NCI-H524 treated with DMSO at 0.1 percent for 48 hours (cell line): ENCODE data around the gene SYDE1.

Source experiments
- DNase-seq: peaks from one replicate; lab custom pipeline; 2025; lab: John Stamatoyannopoulos, UW

Gene SYDE1

DNA sequence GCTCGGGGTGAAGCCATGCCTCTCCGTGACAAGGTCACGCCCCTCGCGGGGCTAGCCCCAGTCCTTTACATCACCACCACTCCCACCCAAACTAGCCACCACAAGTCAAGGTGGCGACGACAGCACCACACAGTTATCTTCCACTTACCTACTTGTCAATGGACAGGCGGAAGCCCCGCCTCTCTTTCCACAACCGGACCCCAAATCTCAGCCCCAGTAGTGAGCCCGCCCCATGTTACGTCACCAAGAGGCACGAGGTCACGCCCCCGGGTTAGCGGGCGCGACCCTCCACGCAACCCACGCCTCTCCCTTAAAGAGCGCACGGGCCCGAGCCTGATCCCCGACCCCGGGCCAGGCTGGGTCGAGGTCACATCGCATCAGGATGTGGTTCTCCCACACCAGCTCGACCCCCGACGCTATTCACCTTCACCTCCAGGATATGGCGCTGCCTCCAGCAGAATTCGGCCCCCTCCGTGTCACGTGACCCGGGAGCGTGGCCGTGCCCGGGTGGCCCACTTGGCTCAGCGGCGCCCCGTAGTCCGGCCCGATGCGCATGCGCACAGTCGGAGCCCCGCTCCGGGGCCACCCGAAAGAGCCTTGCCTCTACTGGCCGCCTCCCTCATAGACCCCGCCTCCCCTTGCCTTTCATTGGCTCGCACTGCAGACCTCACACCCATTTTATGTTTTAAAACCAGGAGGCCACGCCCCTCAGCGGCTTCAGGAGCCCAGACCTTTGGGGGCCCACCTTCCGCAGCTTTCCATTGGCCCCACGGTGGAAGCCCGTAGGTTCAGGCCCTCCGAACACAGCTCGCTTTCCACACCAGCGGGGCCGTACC is 18.2 kb downstream of the SYDE1 start:
- DNase-seq: peak; percentile 94

GRCh38 chr19:15126131-15126910 is 19.1 kb downstream of the SYDE1 start:
- no peak for DNase-seq

- no peak for DNase-seq
These were observed 21.1 kb downstream of the SYDE1 start for GRCh38 chr19:15128162-15128770.

GRCh38 chr19:15129856-15130585 is 22.8 kb downstream of the SYDE1 start:
- no peak for DNase-seq

- no peak for DNase-seq
These were observed 29.2 kb downstream of the SYDE1 start for GRCh38 chr19:15136234-15136954.

DNA sequence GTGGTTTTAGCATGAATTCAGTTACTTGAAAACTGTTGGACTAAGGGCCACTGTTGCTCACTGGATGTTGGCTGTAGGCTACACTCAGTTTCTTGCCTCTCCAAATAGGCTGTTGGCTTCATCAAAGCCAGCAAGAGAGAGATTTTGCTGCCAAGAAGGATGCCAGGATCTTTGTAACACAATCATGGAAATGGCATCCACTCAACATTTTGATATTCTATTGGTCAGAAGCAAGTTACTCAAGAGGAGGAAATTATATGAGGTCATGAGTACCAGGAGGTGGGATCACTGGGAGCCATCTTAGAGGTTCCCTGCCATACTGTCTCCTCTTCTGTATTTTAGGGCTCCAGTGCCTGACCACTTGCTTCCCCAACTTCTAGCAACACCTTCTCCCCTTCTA is 30.6 kb downstream of the SYDE1 start:
- no peak for DNase-seq

- no peak for DNase-seq
These were observed 31.2 kb downstream of the SYDE1 start for GRCh38 chr19:15138427-15138826.

DNA sequence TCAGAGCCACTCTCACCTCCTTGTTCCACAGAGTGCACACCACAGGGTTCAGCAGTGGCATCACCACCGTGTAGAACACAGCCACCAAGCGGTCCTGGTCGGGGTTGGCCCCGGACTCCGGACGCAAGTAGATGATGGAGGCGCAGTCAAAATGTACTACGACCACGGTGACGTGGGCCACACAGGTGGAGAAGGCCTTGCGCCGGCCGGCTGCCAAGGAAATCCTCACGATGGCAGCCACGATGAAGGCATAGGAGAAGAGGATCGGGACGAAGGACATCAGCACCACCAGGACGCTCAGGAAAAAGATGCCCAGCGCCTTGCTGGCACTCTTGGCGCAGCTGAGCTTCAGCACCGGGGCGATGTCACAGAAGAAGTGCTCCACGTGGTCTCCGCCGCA is 33.9 kb downstream of the SYDE1 start:
- DNase-seq: no peak

GRCh38 chr19:15142313-15142712 is 35.1 kb downstream of the SYDE1 start:
- DNase-seq: no peak

DNA sequence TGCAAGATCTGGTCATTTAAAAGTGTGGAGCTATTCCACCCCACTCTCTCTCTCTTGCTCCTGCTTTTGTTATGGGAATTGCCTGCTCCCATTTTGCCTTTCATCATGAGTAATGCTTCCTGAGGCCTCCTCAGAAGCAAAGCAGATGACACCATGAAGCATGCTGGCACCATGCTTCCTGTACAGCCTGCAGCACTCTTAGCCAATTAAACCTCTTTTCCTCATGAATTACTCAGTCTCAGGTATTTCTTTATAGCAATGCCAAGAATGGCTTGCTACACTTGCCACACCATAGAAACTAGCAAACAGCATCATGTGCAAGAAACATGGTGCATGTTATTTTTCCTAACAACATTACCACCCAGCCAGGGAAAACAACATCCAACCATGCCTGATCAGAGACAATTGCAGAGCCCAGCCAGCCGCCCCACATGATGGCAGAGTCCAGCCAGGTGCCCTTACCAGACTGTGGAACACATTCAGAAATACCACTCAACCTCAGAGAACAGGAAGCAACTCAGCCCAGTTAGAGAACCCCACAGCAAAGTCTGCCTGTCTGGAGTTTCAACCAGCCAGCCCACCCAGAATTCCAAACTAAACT is 36.9 kb downstream of the SYDE1 start:
- no peak for DNase-seq

DNA sequence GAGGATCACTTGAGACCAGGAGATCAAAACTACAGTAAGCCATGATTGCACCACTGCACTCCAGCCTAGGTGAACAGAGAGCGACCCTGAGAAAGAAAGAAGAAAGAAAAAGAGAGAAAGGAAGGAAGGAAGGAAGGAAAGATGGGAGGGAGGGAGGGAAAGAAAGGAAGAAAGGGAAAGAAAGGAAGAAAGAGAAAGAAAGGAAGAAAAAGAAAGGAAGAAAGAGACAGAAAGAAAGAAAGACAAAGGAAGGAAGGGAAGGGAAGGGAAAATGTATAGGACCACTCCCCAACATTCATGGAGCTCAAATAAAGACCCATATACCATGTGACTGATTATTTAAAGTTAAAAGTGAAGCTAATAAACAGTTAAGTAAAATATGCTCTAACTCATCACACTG is 39.9 kb downstream of the SYDE1 start:
- no peak for DNase-seq

GRCh38 chr19:15149737-15150136 is 42.5 kb downstream of the SYDE1 start:
- no peak for DNase-seq

- no peak for DNase-seq
These were observed 46.9 kb downstream of the SYDE1 start for GRCh38 chr19:15154002-15154612.

GRCh38 chr19:15155296-15155695 is 48.1 kb downstream of the SYDE1 start:
- no peak for DNase-seq

DNA sequence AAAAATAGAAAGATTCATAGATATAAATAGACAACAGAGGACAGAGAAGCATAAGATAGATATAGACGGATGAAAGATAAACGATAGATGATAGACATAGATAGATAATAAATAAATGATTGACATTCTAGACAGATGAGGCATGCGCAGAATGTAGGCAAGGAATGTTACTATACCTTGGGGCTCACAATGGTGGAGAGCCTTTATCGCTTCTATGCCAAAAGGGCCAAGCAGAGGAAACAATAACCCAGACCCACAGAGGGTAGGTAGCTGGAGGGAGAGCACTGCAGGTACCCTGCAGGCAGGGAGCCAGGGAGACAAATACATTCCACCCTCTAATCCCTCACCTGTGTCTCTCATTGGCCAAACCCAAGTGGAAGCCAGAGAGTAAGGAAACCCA is 49.2 kb downstream of the SYDE1 start:
- no peak for DNase-seq

DNA sequence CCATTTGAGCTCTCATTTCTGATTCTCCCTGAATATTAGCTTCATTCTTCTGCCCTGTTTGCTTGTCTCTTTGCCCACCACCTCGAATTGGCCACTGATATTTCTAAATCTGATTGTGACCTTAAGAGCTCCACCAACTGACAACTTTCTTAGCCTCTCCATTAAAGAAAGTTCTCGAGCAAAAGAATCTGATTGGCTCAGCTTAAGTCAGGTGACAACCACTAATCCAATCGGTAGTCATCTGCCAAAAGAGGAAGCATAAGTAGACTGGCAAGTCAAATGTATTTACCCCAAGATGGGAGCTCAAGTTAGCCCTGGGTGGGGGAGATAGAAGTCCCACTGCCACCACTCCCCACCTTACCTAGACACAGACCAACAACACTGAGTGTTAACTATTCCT is 52.0 kb downstream of the SYDE1 start:
- no peak for DNase-seq

GRCh38 chr19:15161028-15161984 is 54.1 kb downstream of the SYDE1 start:
- DNase-seq: no peak
